AG10803 (cell line): ENCODE data around the gene SI.

Experiments used
- DNase-seq: peaks from one replicate; pipeline ENCODE4 v3.0.0; 2010; ENCODE audit warnings: low read depth
- H3K4me3 ChIP-seq: 2 replicates; pipeline ENCODE4 v1.5.1; 2011; ENCODE audit warnings: mild to moderate bottlenecking, low read length, control low read depth
- TF ChIP-seq, protein P1 (sequence below): conservative IDR thresholded peaks from 2 replicates; pipeline ENCODE4 v1.5.1; 2011; ENCODE audit warnings: mild to moderate bottlenecking, low read length, control low read depth, inconsistent platforms

Gene SI

DNA sequence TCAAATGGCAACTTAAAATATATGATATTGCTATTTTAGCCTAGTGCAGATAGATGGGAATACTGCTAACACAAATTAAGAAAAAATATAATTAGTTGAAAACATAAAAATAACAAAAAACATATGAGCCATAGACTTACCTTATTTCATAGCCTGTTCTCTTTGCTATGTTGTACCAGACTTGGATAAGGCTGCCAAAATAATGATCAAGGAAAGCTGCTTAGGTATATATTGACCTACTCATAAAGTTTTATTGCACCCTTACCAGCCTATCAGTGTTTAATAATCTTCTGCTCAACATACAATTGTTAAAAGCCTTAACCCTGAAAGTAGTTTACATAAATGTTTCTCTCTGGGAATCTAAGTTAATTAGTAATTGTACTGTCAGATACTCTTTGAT, at the start of gene SI:
Gene SI (minus strand): TSS at position 204 of the 400 bp plus-strand sequence. CDS start 2,484 bp downstream, outside the sequence.
- TF ChIP-seq, protein P1, sequence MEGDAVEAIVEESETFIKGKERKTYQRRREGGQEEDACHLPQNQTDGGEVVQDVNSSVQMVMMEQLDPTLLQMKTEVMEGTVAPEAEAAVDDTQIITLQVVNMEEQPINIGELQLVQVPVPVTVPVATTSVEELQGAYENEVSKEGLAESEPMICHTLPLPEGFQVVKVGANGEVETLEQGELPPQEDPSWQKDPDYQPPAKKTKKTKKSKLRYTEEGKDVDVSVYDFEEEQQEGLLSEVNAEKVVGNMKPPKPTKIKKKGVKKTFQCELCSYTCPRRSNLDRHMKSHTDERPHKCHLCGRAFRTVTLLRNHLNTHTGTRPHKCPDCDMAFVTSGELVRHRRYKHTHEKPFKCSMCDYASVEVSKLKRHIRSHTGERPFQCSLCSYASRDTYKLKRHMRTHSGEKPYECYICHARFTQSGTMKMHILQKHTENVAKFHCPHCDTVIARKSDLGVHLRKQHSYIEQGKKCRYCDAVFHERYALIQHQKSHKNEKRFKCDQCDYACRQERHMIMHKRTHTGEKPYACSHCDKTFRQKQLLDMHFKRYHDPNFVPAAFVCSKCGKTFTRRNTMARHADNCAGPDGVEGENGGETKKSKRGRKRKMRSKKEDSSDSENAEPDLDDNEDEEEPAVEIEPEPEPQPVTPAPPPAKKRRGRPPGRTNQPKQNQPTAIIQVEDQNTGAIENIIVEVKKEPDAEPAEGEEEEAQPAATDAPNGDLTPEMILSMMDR, result no peak
- no peak for DNase-seq
- no peak within 1 kb of the TSS for H3K4me3 ChIP-seq

DNA sequence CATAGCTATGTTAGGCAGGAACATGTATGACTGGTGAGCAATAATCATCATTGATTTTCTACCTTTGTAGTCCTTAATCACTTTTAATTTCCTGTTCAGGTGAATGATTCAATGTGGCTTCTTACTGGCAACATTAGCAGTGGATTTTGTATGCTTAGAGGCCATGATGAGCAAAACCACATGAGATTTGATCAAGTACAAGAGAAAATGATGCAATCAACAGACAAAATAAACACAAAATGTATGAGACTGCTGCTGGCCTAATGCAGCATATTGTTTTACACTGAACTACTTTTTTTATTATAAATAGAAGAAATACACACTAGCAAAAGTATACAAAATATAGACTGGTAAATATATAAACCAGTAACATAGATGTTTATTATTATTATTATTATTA, 47.5 kb upstream of the SI start:
- TF ChIP-seq, protein P1, result no peak
- no peak for DNase-seq
- no peak overlapping the region for H3K4me3 ChIP-seq

DNA sequence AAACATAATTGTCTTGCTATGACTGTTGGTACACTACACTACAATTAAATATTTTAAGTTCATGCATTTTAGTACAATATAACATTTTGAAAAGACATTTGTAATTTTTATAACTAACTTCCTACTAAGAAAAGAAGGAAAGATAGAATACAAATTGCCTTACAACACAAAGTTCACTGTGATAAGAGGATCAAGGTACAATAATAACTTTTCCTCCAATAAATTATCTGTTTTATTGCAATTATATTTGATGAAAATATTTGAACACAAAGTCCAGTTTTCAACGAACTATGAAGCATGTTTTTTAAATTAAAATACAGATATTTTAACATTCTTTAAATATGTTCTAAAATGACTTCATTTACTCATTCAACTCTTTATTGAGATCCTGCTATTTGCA, 33.1 kb upstream of the SI start:
- no peak overlapping the region for H3K4me3 ChIP-seq
- no peak for DNase-seq
- TF ChIP-seq, protein P1, result no peak

DNA sequence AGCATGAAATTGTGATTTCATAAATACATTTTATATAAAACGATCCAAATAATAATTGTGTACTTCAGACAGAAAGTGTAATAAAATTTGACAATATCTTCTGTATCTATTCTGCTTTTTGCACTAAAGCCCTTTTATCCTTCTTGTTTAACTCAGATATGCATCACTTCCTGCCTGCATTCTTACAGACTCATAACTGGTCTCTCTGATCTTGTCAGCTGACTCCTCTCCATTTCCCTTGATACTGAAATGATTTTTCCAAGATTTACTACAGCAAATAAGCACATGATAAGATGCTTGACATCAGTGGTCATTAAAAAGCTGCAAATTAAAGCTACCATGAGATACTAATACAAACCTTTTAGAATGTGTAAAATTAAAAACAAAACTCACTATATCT, 25.3 kb upstream of the SI start:
- TF ChIP-seq, protein P1, result no peak
- DNase-seq, result no peak
- H3K4me3 ChIP-seq, result no peak overlapping the region

DNA sequence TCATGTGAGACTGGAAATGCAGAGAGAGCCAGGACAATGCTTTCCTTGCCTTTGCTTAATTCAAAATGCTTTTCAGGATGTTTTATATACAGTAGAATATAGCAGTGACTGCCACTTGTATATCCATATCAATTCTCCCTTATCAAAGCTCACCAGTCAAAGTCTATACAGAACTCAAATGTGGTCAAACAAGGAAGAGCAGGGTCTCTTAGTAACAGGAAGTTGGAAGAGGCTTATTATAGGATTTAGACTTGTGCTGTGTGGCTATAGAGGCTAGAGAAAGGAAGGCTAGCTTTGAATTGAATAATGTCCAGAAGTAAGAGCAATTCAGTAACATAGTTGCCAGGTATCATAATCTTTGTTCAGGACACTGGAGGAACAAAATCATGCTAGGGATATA, 4.4 kb upstream of the SI start:
- TF ChIP-seq, protein P1, result no peak
- DNase-seq, result no peak

DNA sequence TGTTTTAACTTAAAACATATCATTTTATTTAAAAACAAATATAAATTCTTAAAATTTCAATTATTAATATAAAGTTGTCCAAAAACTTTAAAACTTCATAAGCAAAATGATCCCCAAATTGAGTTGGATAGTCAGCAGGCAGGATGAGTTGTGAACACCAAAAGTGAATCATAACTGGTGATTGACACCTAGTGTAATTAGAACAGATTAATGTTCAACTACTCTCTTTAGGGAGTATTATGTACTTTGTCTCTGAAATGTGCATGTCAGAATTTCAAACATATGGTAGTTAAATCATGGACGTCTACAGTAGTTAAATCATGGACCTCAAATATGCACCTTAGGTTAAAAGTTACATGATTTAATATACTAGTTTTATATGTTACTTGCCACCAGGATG, 2.9 kb upstream of the SI start:
- TF ChIP-seq, protein P1, result no peak
- H3K4me3 ChIP-seq, result no peak overlapping the region
- no peak for DNase-seq

More for the DNA sequence above, 4.4 kb upstream of the SI start:
- no peak overlapping the region for H3K4me3 ChIP-seq

DNA sequence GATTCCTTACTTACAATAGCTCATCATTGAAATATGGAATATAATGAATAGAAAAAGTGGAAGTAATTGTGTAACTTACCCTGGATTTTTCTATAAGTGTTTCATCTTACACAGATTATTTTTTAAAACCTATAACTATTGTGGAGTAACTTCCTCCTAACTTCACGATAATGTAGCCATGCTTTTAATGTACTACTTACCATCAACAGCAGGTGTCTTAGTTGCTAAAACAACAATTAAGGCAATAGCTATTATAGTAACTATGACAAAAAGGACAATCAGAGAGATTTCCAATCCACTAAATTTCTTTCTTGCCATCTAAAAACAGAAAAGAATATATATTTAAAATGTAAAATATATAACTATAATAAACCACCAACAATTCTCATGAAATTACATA, 2.6 kb downstream of the SI start:
- TF ChIP-seq, protein P1, result no peak
- no peak for DNase-seq
- no peak overlapping the region for H3K4me3 ChIP-seq
